HG03025 (cell line): ENCODE measurements around the gene HPCAL1.

ENCODE experiments used
- ATAC-seq: cut with Tn5 transposase; IDR thresholded peaks from one replicate; pipeline ENCODE4 v1.9.1; 2021; ENCODE audit warnings: mild to moderate bottlenecking, moderate library complexity; ENCODE audit not compliant: unreplicated experiment, low FRiP score

The HPCAL1 gene

GRCh38 chr2:10400568-10400977, 97.9 kb downstream of the HPCAL1 start:
- ATAC-seq = no peak

GRCh38 chr2:10400978-10401951, 98.6 kb downstream of the HPCAL1 start:
- ATAC-seq = no peak

GRCh38 chr2:10402062-10402585, 99.4 kb downstream of the HPCAL1 start:
- ATAC-seq = no peak

GRCh38 chr2:10402653-10403215, 100.0 kb downstream of the HPCAL1 start:
- no peak for ATAC-seq

GRCh38 chr2:10404324-10405143, 101.8 kb downstream of the HPCAL1 start:
- ATAC-seq = no peak

DNA sequence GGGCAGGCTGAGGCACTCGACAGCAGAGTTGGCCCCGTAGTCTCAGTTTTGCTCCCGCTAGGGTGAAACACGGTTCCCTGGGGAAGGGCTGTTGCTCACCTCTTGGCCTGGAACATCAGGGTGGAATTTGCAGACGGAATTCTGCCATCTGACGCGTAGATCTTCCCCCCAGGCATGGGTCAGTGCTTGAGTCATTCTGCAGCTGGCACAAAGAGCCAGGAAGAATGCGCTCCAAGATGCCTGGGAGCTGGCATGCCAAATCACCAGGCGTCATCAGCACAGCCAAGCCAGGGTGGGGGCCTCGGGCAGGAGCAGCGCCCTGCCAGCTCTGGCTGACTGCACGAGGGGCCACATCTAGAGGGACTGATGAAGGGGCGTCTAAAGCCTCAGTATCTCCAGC, 102.7 kb downstream of the HPCAL1 start:
- ATAC-seq = no peak

- no peak for ATAC-seq
These were observed 103.3 kb downstream of the HPCAL1 start for GRCh38 chr2:10406016-10406415.

GRCh38 chr2:10406491-10407188, 103.9 kb downstream of the HPCAL1 start:
- no peak for ATAC-seq

DNA sequence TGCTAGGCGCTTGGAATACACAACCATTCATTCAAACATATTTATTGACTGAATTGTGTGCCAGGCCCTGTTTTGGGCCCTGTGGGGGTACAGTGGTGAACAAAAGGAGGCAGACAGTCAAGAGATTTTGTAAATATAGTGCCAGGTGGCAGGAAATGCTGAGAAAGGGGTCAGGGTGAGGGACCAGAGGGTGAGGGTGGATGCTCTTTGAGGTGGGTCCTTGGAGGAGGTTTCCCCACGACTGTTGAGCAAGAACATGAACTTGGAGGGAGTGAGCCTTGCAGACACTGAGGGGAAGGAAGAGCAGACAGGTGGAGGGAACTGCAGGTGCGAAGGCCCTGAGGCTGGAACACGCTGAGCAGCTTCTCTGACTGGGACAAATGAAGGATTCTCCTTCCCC, 104.7 kb downstream of the HPCAL1 start:
- ATAC-seq = no peak

- peak; percentile 44 for ATAC-seq
These were observed 105.3 kb downstream of the HPCAL1 start for GRCh38 chr2:10407841-10408648.

DNA sequence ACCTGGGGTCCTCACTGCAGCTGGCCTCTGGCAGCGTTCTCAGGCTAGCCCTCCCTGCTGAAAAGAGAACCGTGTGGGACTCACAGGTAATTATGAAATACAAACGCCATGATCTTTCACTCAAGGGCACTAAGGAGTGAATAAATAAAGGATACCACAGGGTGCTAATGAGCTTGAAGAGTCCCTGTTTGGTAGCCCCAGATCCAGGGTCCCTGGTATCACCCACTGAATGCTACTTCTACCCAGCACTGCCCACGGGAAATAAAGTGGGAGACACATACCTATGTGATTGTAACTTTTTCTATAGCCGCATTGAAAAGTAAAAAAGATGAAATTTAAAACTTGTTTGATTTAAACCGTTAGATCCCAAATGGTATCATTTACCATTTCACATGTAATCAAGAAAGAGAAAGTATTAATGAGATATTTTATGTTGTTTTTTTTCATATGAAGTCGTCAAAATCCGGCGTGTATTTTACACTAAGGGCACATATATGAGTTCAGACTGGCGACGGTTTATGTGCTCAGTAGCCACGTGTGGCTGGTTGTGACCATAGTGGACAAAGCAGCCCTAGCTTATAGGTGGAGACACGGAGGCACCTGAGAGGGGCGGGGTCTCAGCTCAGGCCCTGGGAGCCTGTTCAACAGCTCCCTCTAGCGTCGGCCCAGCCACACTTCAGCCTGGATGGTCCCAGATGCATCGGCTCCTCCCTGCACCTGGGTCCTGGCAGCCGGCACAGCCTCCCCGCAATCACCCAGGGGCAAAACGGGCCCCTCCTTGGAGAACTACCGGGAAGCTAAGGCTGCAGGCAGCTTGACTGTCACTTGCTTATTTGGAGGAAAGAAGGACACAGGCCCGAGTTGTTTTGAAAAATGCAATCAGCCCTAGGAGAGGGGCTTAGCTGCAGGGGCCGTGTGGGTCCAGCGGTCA, 106.2 kb downstream of the HPCAL1 start:
- ATAC-seq = peak; percentile 46

- peak; percentile 44 for ATAC-seq
These were observed 107.5 kb downstream of the HPCAL1 start for GRCh38 chr2:10410001-10410822.

DNA sequence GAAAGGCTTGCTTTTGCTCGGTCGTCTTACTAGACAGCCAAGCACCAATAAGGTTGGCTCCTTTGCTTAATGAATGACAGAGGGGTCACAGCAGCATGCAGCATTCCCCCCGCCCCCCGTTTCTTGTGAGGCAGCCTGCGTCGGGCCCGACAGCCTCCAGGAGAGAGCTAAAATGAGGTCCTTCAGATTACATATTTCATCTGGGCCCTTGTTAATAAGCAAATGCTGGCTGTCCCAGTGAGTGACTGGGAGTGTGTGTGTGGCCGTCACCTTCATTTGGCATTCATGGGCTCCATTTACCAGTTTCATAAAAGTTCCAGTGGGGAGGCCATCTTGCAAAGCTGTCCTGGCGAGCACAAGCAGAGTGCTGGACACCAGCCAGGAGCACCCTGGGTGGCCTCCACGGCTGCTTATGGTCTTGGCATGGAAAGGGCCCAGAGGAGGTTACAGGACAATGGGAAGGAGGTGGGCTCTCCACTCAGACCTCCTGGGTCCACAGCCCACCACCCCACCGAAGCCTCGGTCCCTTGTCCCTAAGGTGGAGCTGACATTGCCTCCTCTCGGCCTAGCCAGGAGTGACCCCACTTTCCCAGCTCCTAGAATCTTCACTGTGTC, 108.2 kb downstream of the HPCAL1 start:
- no peak for ATAC-seq

DNA sequence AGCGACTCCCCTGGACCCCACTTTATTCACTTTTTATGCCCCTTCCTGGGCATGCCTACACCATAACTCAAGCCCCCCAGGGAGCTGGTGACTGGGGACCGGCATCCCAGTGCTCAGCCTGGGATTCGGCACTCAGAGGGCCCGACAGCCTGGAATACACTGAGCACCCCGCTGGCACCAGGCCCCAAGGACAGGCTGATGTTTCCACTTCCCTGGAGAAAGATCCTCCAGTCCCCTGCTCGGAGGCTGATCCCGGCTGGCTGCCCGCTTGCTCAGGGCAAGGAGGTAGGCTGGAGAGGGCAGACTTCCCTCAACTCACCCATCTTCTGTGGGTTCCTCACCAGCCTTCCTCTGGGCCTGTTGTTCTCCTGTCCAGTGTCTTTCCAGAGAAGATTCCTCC, 108.9 kb downstream of the HPCAL1 start:
- no peak for ATAC-seq

DNA sequence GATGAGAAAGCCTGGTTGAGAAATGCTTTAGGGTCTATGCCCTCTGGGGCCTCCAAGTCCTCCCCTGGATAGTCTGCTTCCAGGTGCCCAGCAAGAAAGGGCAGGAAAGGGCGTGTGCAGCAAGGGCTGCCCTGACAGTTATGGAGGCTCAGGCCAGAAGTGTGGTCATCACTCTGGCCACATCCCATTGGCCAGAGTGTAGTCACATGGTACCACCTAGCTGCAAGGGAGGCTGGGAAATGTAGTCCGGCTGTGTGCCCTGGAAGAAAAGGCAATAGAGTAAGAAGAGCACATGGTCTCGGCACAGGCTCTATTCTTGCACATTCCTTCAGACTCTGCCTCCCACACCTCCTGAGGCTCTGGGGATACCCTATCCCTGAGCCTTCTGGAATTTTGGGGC, 109.7 kb downstream of the HPCAL1 start:
- no peak for ATAC-seq

GRCh38 chr2:10413503-10413902, 110.8 kb downstream of the HPCAL1 start:
- no peak for ATAC-seq

- ATAC-seq = no peak
These were observed 111.3 kb downstream of the HPCAL1 start for GRCh38 chr2:10413991-10414451.
